Naive thymus-derived CD4-positive, alpha-beta T cell (primary cell): ENCODE measurements around the gene LDLRAD4. TPM values are rescaled to one million over a fixed set of nuclear protein-coding genes. Genes with fewer than 3 reads are reported as not detected.
"Not testable (repeated sequence)": the region's sequence is repeated elsewhere in the genome, so short reads cannot be mapped to it uniquely, and the experiment has no call there.

ENCODE experiments used
- ATAC-seq: fragments of 150-1000 bp; cut with Tn5 transposase; 2 replicates; pipeline ENCODE4 v1.10.0; 2021; ENCODE audit warnings: mild to moderate bottlenecking, moderate library complexity
- CTCF ChIA-PET: fragments of 350-600 bp; sonication (Branson Sonifier 250); formaldehyde crosslinking; loops from one replicate; lab custom pipeline; 2021; ENCODE audit warnings: antibody characterized with exemption; lab: Charles Lee
- POLR2A ChIA-PET: fragments of 350-600 bp; sonication (Branson Sonifier 250); formaldehyde crosslinking; loops from one replicate; lab custom pipeline; 2021; ENCODE audit warnings: antibody characterized with exemption, inconsistent platforms; lab: Charles Lee
- DNase-seq, 9 donors: peaks; one replicate each; pipeline versions ENCODE4 v3.0.0 to v3.0.0-alpha.2; 2020 to 2022; ENCODE audit warnings: mixed read lengths in 1 of 9
- H3K27ac ChIP-seq: one replicate; pipeline ENCODE4 v1.7.0; 2013; ENCODE audit warnings: mild to moderate bottlenecking, low read depth, low read length, moderate library complexity
- H3K27me3 ChIP-seq, 2 donors: one replicate each; pipeline ENCODE4 v1.7.0; 2013; ENCODE audit warnings: low read length in 2 of 2, mild to moderate bottlenecking in 2 of 2, moderate library complexity in 2 of 2; ENCODE audit not compliant: control insufficient read depth in 2 of 2, insufficient read depth in 2 of 2
- H3K36me3 ChIP-seq, 3 experiments: 1 replicate in 2 of 3; 2 replicates in 1 of 3; pipeline ENCODE4 v1.7.0; 2013; ENCODE audit warnings: low read length in 3 of 3, mild to moderate bottlenecking in 3 of 3, moderate library complexity in 1 of 3; ENCODE audit not compliant: insufficient read depth in 3 of 3, control insufficient read depth in 2 of 3
- H3K4me1 ChIP-seq, 2 donors: one replicate each; pipeline ENCODE4 v1.7.0; 2013; ENCODE audit warnings: low read length in 2 of 2, mild to moderate bottlenecking in 2 of 2, moderate library complexity in 1 of 2; ENCODE audit not compliant: control insufficient read depth in 2 of 2, insufficient read depth in 2 of 2
- H3K4me3 ChIP-seq: 2 replicates; pipeline ENCODE4 v1.7.0; 2013; ENCODE audit warnings: mild to moderate bottlenecking, low read length
- H3K9me3 ChIP-seq, 3 experiments: 1 replicate in 2 of 3; 2 replicates in 1 of 3; pipeline ENCODE4 v1.7.0; 2013; ENCODE audit warnings: low read length in 3 of 3; ENCODE audit not compliant: control insufficient read depth in 2 of 3
- H3K27ac Mint-ChIP-seq, 9 donors: one replicate each; pipeline ENCODE4 v1.8.0; 2020 to 2022; ENCODE audit warnings: mixed read lengths in 9 of 9, mild to moderate bottlenecking in 8 of 9, moderate library complexity in 5 of 9, inconsistent platforms in 2 of 9
- H3K27me3 Mint-ChIP-seq, 5 donors: one replicate each; pipeline ENCODE4 v1.8.0; 2021 to 2022; ENCODE audit warnings: mixed read lengths in 5 of 5, mild to moderate bottlenecking in 1 of 5
- H3K36me3 Mint-ChIP-seq, 5 donors: one replicate each; pipeline ENCODE4 v1.8.0; 2020 to 2022; ENCODE audit warnings: mixed read lengths in 5 of 5, mild to moderate bottlenecking in 3 of 5, inconsistent platforms in 1 of 5
- H3K4me1 Mint-ChIP-seq, 7 donors: one replicate each; pipeline ENCODE4 v1.8.0; 2020 to 2022; ENCODE audit warnings: mixed read lengths in 7 of 7, mild to moderate bottlenecking in 3 of 7, inconsistent platforms in 1 of 7
- H3K4me3 Mint-ChIP-seq, 10 donors: one replicate each; pipeline ENCODE4 v1.8.0; 2020 to 2022; ENCODE audit warnings: mild to moderate bottlenecking in 10 of 10, mixed read lengths in 10 of 10, moderate library complexity in 6 of 10, inconsistent platforms in 2 of 10
- H3K9me3 Mint-ChIP-seq, 11 donors: one replicate each; pipeline ENCODE4 v1.8.0; 2020 to 2022; ENCODE audit warnings: mixed read lengths in 11 of 11, mild to moderate bottlenecking in 4 of 11, inconsistent platforms in 1 of 11, moderate library complexity in 1 of 11
- intact Hi-C, 2 donors: fragments of 100-400 bp; cut with micrococcal nuclease; formaldehyde crosslinking; loops; one replicate each; pipeline ENCODE4 v1.15.1; 2023
- polyA plus RNA-seq, 2 donors: library from polyadenylated mRNA; unstranded; fragments of 300-500 nt; fragmentation: Illumina TruSeq; gene quantifications; one replicate each; pipeline ENCODE4 v1.2.3, GENCODE V29; 2021
- total RNA-seq, 6 experiments: library from RNA in 5 of 6; stranded (reverse) in 5 of 6; gene quantifications; 1 replicate in 5 of 6; 2 replicates in 1 of 6; pipeline ENCODE4 v1.2.3 and lab custom pipeline; 2021 to 2026

Gene LDLRAD4
- total and polyA plus RNA-seq, 7 experiments from 2014 or later, result 13.0 to 84.3 (median 53.7) TPM

GRCh38 chr18:13337369-13337768, 118.8 kb downstream of the LDLRAD4 start:
- intact Hi-C loops, result loop anchor here in 1 of 2 donors (5.0 kb wide), 1 partner anchor 35 kb away; no protein-coding TSS in a partner anchor
- Histone ChIP-seq H3K9me3 (no peaks in the 10 kb centered on the region), H3K36me3 (no peaks in the 10 kb centered on the region), H3K4me1 (no peaks in the 10 kb centered on the region), H3K27me3 (no peaks in the 10 kb centered on the region), H3K4me3 (no peak overlapping the region), H3K27ac (no peak overlapping the region)
- DNase-seq, result no peak
- ChIA-PET POLR2A (interaction anchor here (1.3 kb wide), 1 partner anchor 16 kb away, joined by 3 read pairs; no protein-coding TSS in a partner anchor), CTCF (interaction anchor here (0.7 kb wide), 1 partner anchor 19 kb away, joined by 3 read pairs; no protein-coding TSS in a partner anchor)
- H3K9me3 Mint-ChIP-seq, result peaks cover 0 to 18% (median 6%) of the 10 kb centered on the region in 11 donors
- no peak for ATAC-seq
- no peak overlapping the region for H3K27ac Mint-ChIP-seq
- H3K36me3 Mint-ChIP-seq, result peaks cover 0 to 29% (median 8%) of the 10 kb centered on the region in 5 donors
- H3K27me3 Mint-ChIP-seq, result peaks cover 0 to 11% (median 0%) of the 10 kb centered on the region in 5 donors
- no peak overlapping the region for H3K4me3 Mint-ChIP-seq
- H3K4me1 Mint-ChIP-seq, result peaks cover 2 to 34% (median 24%) of the 10 kb centered on the region in 7 donors

GRCh38 chr18:13338318-13338717, 119.8 kb downstream of the LDLRAD4 start:
- Histone ChIP-seq H3K36me3 (no peaks in the 10 kb centered on the region), H3K4me1 (no peaks in the 10 kb centered on the region), H3K27me3 (no peaks in the 10 kb centered on the region), H3K4me3 (no peak overlapping the region), H3K9me3 (no peaks in the 10 kb centered on the region), H3K27ac (no peak overlapping the region)
- Mint-ChIP-seq H3K27ac (peak overlapping the region in 2 of 9 donors; percentile 5 to 38), H3K4me1 (peaks cover 2 to 31% (median 21%) of the 10 kb centered on the region in 7 donors), H3K27me3 (peaks cover 0 to 9% (median 0%) of the 10 kb centered on the region in 5 donors), H3K36me3 (peaks cover 0 to 32% (median 8%) of the 10 kb centered on the region in 5 donors), H3K9me3 (peaks cover 0 to 24% (median 6%) of the 10 kb centered on the region in 11 donors), H3K4me3 (no peak overlapping the region)
- ATAC-seq, result no peak
- intact Hi-C loops, result loop anchor here in 1 of 2 donors (5.0 kb wide), 1 partner anchor 34 kb away; no protein-coding TSS in a partner anchor
- ChIA-PET POLR2A (interaction anchor here (1.2 to 1.3 kb wide), 2 partner anchors 15 to 27 kb away, joined by 3 read pairs; no protein-coding TSS in a partner anchor), CTCF (no interaction called here)
- DNase-seq, result no peak

GRCh38 chr18:13339653-13340052, 121.1 kb downstream of the LDLRAD4 start:
- Mint-ChIP-seq H3K36me3 (peaks cover 0 to 38% (median 4%) of the 10 kb centered on the region in 5 donors), H3K27ac (peak overlapping the region in 1 of 9 donors; percentile 43), H3K27me3 (peaks cover 0 to 9% (median 0%) of the 10 kb centered on the region in 5 donors), H3K9me3 (peaks cover 0 to 30% (median 7%) of the 10 kb centered on the region in 11 donors), H3K4me1 (peaks cover 2 to 31% (median 21%) of the 10 kb centered on the region in 7 donors), H3K4me3 (no peak overlapping the region)
- DNase-seq (no peak), ATAC-seq (no peak)
- no peaks in the 10 kb centered on the region for H3K4me1 ChIP-seq
- H3K4me3 ChIP-seq, result no peak overlapping the region
- CTCF ChIA-PET, result interaction anchor here (0.7 kb wide), 1 partner anchor 123 kb away, joined by 3 read pairs; no protein-coding TSS in a partner anchor
- no peaks in the 10 kb centered on the region for H3K9me3 ChIP-seq
- no peak overlapping the region for H3K27ac ChIP-seq
- no peaks in the 10 kb centered on the region for H3K36me3 ChIP-seq
- H3K27me3 ChIP-seq, result no peaks in the 10 kb centered on the region
- intact Hi-C loops, result loop anchor here in 1 of 2 donors (5.0 kb wide), 1 partner anchor 33 kb away; no protein-coding TSS in a partner anchor
- POLR2A ChIA-PET, result no interaction called here

GRCh38 chr18:13346449-13346848, 127.9 kb downstream of the LDLRAD4 start:
- intact Hi-C loops, POLR2A ChIA-PET, H3K4me3 Mint-ChIP-seq, H3K27ac ChIP-seq, ATAC-seq, H3K9me3 ChIP-seq, CTCF ChIA-PET, H3K36me3 ChIP-seq, H3K27me3 Mint-ChIP-seq, H3K4me1 ChIP-seq, H3K4me3 ChIP-seq, H3K27me3 ChIP-seq, DNase-seq: not testable (repeated sequence)
- Mint-ChIP-seq H3K9me3 (peaks cover 0 to 45% (median 16%) of the 10 kb centered on the region in 11 donors), H3K36me3 (peaks cover 3 to 42% (median 10%) of the 10 kb centered on the region in 5 donors), H3K4me1 (peaks cover 0 to 13% (median 5%) of the 10 kb centered on the region in 7 donors), H3K27ac (peak overlapping the region in 1 of 9 donors; percentile 25)

GRCh38 chr18:13353084-13353823, 134.7 kb downstream of the LDLRAD4 start:
- peaks cover 0 to 24% (median 8%) of the 10 kb centered on the region in 11 donors for H3K9me3 Mint-ChIP-seq
- DNase-seq (peak in 6 of 9 donors; percentile 16 to 41 (median 32)), ATAC-seq (peak; percentile 77)
- peak overlapping the region; percentile 13 to 70 (median 64) for H3K4me3 Mint-ChIP-seq
- H3K27ac Mint-ChIP-seq, result peak overlapping the region; percentile 63 to 97 (median 89)
- Histone ChIP-seq H3K4me3 (no peak overlapping the region), H3K27me3 (no peaks in the 10 kb centered on the region), H3K36me3 (no peaks in the 10 kb centered on the region), H3K4me1 (peaks cover 0 to 16% of the 10 kb centered on the region in 2 donors), H3K27ac (peak overlapping the region; percentile 45), H3K9me3 (no peaks in the 10 kb centered on the region)
- H3K4me1 Mint-ChIP-seq, result peaks cover 11 to 36% (median 29%) of the 10 kb centered on the region in 7 donors
- no peaks in the 10 kb centered on the region for H3K27me3 Mint-ChIP-seq
- CTCF ChIA-PET, result interaction anchor here (1.2 kb wide), 1 partner anchor 137 kb away, joined by 6 read pairs; no protein-coding TSS in a partner anchor
- peaks cover 3 to 33% (median 12%) of the 10 kb centered on the region in 5 donors for H3K36me3 Mint-ChIP-seq
- intact Hi-C loops, result loop anchor here in 1 of 2 donors (1.0 kb wide), 1 partner anchor 22 kb away; no protein-coding TSS in a partner anchor
- POLR2A ChIA-PET, result interaction anchor here (0.8 to 1.2 kb wide), 4 partner anchors 9 to 15 kb away, joined by 3 to 4 read pairs (median 3); no protein-coding TSS in a partner anchor

GRCh38 chr18:13354402-13354801, 135.8 kb downstream of the LDLRAD4 start:
- peaks cover 0 to 16% of the 10 kb centered on the region in 2 donors for H3K4me1 ChIP-seq
- peaks cover 11 to 36% (median 29%) of the 10 kb centered on the region in 7 donors for H3K4me1 Mint-ChIP-seq
- no peak for DNase-seq
- no peak overlapping the region for H3K4me3 Mint-ChIP-seq
- peaks cover 0 to 33% (median 7%) of the 10 kb centered on the region in 5 donors for H3K36me3 Mint-ChIP-seq
- H3K4me3 ChIP-seq, result no peak overlapping the region
- H3K27ac Mint-ChIP-seq, result peak overlapping the region in 3 of 9 donors; percentile 6 to 93 (median 28)
- ChIA-PET CTCF (interaction anchor here (1.2 kb wide), 1 partner anchor 138 kb away, joined by 6 read pairs; no protein-coding TSS in a partner anchor), POLR2A (interaction anchor here (0.6 to 1.6 kb wide), 4 partner anchors 8 to 29 kb away, joined by 3 to 6 read pairs (median 4); no protein-coding TSS in a partner anchor)
- H3K9me3 Mint-ChIP-seq, result peaks cover 0 to 19% (median 3%) of the 10 kb centered on the region in 11 donors
- H3K27me3 Mint-ChIP-seq, result no peaks in the 10 kb centered on the region
- H3K9me3 ChIP-seq, result no peaks in the 10 kb centered on the region
- intact Hi-C loops, result no loop called here
- H3K36me3 ChIP-seq, result no peaks in the 10 kb centered on the region
- ATAC-seq, result no peak
- no peak overlapping the region for H3K27ac ChIP-seq
- no peaks in the 10 kb centered on the region for H3K27me3 ChIP-seq
